Stimulated activated effector memory CD8-positive, alpha-beta T cell treated with anti-CD3 and anti-CD28 coated beads, Interleukin-12 subunit alpha, Interleukin-12 subunit beta, amount 100 ng/mL, for 72 hours (primary cell): ENCODE results near the gene IKZF3.
"Not testable (repeated sequence)": the region's sequence is repeated elsewhere in the genome, so short reads cannot be mapped to it uniquely, and the experiment has no call there.

Experiments
- ATAC-seq: fragments of 150-1000 bp; cut with Tn5 transposase; 2 replicates; pipeline ENCODE4 v1.10.0; 2021
- DNase-seq, 2 donors: peaks; one replicate each; pipeline ENCODE4 v3.0.0; 2021 to 2022; ENCODE audit warnings: low spot score in 2 of 2
- H3K27ac Mint-ChIP-seq: one replicate; pipeline ENCODE4 v1.8.0; 2022; ENCODE audit warnings: mild to moderate bottlenecking, mixed read lengths
- H3K36me3 Mint-ChIP-seq: one replicate; pipeline ENCODE4 v1.8.0; 2022; ENCODE audit warnings: mild to moderate bottlenecking, mixed read lengths
- H3K4me1 Mint-ChIP-seq: one replicate; pipeline ENCODE4 v1.8.0; 2022; ENCODE audit warnings: mixed read lengths
- H3K4me3 Mint-ChIP-seq: one replicate; pipeline ENCODE4 v1.8.0; 2022; ENCODE audit warnings: mild to moderate bottlenecking, mixed read lengths
- H3K9me3 Mint-ChIP-seq: one replicate; pipeline ENCODE4 v1.8.0; 2022; ENCODE audit warnings: mixed read lengths

Gene IKZF3

DNA sequence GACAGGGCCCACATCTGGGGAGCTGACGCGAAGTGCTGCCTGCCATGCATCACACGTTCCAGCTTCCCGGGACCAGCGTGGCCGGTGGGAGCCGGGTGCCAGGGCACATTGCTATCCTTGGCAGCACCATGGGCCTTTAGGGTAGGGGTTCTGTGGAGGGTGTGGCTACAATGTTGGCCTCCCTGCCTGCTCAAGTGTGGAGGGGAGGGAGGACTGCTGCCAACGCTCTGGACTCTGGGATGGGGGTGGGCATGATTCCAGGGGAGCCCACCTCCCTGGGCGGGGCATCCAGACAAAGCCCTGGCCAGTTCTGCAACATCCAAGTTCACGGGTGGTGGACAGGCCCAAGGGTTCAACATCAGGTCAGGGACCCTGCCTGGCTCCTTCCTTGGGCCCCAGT, 112.5 kb downstream of the IKZF3 start:
- H3K4me3 Mint-ChIP-seq, result no peak overlapping the region
- ATAC-seq, result no peak

DNA sequence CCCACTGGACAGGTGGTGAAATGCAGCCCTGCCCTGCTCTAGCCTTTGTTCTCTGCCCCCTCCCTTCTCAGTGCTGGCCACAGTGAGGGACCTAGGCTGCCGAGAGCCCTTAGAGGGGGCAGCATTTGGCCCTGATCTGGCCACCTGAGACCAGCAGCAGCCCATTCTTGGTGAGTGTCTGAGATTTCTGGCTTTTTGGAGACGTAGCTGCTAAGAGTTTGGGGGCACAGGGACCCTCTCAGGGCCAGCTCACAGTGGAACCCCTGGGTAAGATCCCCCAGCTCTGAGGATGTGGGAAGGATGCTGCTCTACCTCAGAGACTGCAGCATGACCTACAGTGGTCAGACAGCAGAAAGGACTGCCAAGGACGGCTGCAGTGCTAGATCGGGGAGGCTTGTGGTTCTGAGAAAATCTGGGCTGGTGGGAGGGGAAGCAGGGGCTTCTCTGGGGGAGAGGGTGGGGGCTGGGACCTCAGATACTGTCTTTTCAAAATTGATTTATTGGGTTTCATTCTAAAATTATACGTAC, 113.0 kb downstream of the IKZF3 start:
- Mint-ChIP-seq H3K4me3 (no peak overlapping the region), H3K27ac (peak overlapping the region; percentile 90), H3K36me3 (peaks cover 21% of the 10 kb centered on the region), H3K4me1 (peaks cover 40% of the 10 kb centered on the region), H3K9me3 (no peaks in the 10 kb centered on the region)
- DNase-seq (no peak), ATAC-seq (no peak)

More for the DNA sequence above, 112.5 kb downstream of the IKZF3 start:
- H3K4me1 Mint-ChIP-seq, result peaks cover 45% of the 10 kb centered on the region
- DNase-seq, result no peak
- H3K27ac Mint-ChIP-seq, result peak overlapping the region; percentile 90
- peaks cover 27% of the 10 kb centered on the region for H3K36me3 Mint-ChIP-seq
- no peaks in the 10 kb centered on the region for H3K9me3 Mint-ChIP-seq

DNA sequence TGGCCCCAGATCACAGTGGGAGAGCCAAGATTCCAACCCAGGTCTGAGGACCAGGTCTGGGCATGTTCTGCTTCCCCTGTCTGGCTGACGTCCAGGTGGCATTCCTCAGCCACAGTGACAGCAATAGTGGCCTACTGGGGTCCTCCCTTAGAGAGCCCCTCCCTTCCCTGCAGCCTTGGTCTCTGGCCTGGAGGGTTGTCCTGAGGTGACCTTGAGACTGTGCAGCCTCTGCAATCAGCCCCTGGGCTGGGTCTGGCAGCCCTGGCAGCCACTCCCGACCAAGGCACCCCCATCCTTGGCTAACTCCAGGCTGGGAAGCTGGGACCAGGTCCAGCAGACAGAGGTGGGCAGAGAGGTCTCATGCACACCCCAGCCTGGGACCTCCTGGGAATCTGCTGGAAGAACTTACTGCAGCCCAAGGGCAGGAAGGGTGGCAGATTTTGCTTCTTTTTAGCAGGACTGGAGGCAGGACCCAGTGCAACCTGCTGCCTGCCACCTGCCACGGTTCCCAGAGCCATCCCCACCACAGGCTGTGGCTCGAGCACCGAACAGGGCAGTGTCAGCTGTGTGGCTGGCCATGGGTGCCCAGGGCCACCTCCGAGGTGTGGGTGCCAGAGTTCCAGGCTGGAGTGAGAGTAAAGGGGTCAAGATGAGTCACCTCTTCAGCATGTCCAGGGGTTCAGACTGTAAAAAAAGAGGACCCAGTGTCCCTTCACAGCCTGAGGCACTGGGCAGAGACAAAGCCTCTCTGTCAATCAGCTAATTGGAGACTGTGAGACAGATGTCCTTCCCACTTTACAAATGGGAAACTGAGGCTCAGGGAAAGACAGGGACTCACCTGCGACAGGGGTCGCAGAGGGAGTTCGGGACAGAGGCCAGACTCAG, 113.7 kb downstream of the IKZF3 start:
- Mint-ChIP-seq H3K27ac (peak overlapping the region; percentile 90), H3K36me3 (peaks cover 14% of the 10 kb centered on the region), H3K9me3 (no peaks in the 10 kb centered on the region), H3K4me3 (no peak overlapping the region), H3K4me1 (peaks cover 33% of the 10 kb centered on the region)
- no peak for DNase-seq
- ATAC-seq, result no peak

DNA sequence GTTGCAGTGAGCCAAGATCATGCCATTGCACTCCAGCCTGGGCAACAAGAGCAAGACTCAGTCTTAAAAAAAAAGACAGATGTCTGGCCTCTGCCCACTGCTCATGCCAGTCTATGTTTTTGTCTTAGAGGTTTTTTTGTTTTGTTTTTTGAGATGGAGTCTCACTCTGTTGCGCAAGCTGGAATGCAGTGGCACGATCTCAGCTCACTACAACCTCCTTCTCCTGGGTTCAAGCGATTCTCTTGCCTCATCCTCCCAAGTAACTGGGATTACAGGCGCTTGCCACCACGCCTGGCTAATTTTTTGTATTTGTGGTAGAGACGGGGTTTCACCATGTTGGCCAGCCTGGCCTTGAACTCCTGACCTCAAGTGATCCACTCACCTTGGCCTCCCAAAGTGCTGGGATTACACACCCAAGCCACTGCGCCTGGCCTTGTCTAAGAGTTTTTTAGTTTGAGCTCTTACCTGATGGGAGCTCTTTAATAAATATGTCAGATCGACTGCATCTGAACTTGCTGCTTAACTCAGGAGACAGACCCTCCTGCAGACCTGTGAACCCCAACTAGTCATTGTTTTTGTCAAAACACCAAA, 115.6 kb downstream of the IKZF3 start:
- not testable (repeated sequence) for H3K4me3 Mint-ChIP-seq, H3K9me3 Mint-ChIP-seq, H3K27ac Mint-ChIP-seq, H3K36me3 Mint-ChIP-seq, ATAC-seq, DNase-seq
- peaks cover 25% of the 10 kb centered on the region for H3K4me1 Mint-ChIP-seq

DNA sequence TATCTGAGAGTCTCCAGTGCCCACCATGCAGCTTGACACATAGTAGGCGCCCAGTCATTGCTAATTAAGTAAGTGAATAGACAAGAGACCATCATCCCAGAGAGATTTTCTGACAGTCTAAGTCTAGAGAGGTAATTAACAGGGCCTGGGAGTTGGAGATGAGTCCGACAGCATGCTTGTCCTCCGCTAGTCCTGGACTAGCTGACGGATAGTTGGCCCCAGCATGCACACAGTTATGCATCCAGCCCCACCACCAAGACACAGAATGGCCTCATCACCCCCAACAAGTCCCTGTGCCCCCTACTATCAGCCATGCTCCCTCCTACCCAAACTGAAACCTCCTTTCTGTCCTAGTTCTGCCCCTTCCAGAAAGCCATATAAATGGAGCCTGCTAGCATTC, 116.4 kb downstream of the IKZF3 start:
- Mint-ChIP-seq H3K27ac (no peak overlapping the region), H3K9me3 (no peaks in the 10 kb centered on the region), H3K4me1 (peaks cover 17% of the 10 kb centered on the region), H3K36me3 (no peaks in the 10 kb centered on the region), H3K4me3 (no peak overlapping the region)
- no peak for ATAC-seq
- no peak for DNase-seq

DNA sequence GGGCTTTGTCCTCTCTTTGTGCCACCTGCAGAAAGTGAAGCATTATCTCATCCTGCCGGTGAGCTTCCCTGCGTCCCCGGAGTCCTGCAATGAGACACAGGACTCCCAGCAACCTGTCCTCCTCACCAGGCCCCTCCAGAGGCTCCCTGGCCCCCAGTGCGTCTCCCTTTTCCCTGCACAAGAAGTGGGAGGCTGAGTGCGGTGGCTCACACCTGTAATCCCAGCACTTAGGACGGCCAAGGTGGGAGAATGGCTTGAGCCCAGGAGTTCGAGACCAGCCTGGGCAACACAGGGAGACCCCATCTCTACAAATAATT, 118.0 kb downstream of the IKZF3 start:
- H3K4me3 Mint-ChIP-seq, result no peak overlapping the region
- H3K27ac Mint-ChIP-seq, result no peak overlapping the region
- no peak for ATAC-seq

DNA sequence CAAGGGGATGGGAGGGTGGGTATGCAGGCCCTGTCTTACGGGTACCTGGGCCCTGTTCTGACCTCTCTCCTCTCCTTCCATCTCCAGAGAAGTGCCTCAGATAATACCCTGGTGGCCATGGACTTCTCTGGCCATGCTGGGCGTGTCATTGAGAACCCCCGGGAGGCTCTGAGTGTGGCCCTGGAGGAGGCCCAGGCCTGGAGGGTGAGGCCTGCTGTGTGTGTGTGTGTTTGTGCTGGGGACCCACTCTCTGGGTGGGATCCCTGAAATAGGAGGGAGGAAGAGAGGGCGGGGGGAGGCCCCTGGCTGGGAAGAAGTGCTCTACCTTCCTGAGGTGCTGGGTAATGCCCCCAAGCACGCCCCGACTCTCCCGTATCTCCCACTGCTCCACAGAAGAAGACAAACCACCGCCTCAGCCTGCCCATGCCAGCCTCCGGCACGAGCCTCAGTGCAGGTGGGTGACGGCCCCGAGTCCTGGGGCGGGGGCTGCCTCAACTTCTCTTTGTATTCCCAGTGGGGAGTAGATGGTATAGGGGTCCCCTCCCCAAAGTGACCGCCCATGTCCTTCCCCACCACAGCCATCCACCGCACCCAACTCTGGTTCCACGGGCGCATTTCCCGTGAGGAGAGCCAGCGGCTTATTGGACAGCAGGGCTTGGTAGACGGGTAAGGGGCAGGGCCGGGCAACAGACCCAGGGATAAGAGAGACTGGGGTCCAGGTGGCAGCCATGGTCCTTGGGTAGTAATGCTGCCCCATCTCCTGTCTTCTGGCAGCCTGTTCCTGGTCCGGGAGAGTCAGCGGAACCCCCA, 118.6 kb downstream of the IKZF3 start:
- DNase-seq (no peak), ATAC-seq (no peak)
- Mint-ChIP-seq H3K4me3 (no peak overlapping the region), H3K4me1 (peaks cover 10% of the 10 kb centered on the region), H3K36me3 (no peaks in the 10 kb centered on the region), H3K9me3 (no peaks in the 10 kb centered on the region), H3K27ac (no peak overlapping the region)

More for the DNA sequence above, 118.0 kb downstream of the IKZF3 start:
- no peak for DNase-seq
- Mint-ChIP-seq H3K36me3 (no peaks in the 10 kb centered on the region), H3K9me3 (no peaks in the 10 kb centered on the region), H3K4me1 (peaks cover 5% of the 10 kb centered on the region)

DNA sequence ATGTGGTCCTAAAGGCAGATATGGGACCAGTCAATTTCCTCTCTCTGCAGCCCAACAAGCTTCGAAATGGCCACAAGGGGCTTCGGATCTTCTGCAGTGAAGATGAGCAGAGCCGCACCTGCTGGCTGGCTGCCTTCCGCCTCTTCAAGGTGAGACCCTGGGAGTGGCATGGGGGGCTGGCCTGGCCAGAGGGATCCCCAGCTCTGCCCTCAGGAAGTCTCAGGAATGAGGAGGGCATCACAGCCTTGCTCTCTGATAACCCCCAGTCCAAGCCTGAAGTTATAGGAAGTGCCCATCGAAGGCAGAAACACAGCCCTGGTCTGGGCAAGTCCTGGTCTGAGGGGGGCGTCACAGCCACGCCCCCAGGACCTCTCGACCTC, 119.3 kb downstream of the IKZF3 start:
- no peaks in the 10 kb centered on the region for H3K9me3 Mint-ChIP-seq
- peaks cover 17% of the 10 kb centered on the region for H3K4me1 Mint-ChIP-seq
- ATAC-seq, result no peak
- no peak for DNase-seq
- no peak overlapping the region for H3K4me3 Mint-ChIP-seq
- no peaks in the 10 kb centered on the region for H3K36me3 Mint-ChIP-seq
- no peak overlapping the region for H3K27ac Mint-ChIP-seq

DNA sequence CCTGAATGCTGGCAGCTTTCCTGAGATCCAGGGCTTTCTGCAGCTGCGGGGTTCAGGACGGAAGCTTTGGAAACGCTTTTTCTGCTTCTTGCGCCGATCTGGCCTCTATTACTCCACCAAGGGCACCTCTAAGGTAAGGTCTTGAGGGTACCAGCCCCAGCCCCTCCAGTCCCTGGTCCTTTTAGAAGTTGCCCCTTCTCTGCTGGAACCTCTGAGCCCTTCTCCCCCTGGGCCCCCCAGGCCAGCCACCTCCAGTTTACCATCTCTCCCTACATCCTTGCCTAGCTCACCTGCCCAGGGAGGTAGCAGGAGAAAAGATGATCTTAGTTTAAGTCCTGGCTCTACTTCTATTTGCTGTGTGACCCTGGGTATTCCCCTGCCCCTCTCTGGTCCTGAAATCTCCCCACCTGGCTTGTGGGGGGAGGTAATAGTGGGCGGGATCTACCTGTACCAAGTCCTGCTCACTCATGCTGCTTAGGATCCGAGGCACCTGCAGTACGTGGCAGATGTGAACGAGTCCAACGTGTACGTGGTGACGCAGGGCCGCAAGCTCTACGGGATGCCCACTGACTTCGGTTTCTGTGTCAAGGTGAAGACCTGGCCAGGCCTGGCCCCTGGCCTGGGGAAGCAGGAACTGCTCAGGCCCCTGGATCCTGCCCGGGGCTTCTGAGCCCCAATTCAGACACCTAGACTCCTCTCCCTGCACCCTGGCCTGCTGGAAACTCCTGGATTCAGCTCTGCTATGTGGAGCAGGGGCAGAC, 119.9 kb downstream of the IKZF3 start:
- Mint-ChIP-seq H3K4me3 (no peak overlapping the region), H3K9me3 (no peaks in the 10 kb centered on the region), H3K27ac (no peak overlapping the region), H3K36me3 (no peaks in the 10 kb centered on the region), H3K4me1 (peaks cover 23% of the 10 kb centered on the region)
- DNase-seq, result no peak
- no peak for ATAC-seq

DNA sequence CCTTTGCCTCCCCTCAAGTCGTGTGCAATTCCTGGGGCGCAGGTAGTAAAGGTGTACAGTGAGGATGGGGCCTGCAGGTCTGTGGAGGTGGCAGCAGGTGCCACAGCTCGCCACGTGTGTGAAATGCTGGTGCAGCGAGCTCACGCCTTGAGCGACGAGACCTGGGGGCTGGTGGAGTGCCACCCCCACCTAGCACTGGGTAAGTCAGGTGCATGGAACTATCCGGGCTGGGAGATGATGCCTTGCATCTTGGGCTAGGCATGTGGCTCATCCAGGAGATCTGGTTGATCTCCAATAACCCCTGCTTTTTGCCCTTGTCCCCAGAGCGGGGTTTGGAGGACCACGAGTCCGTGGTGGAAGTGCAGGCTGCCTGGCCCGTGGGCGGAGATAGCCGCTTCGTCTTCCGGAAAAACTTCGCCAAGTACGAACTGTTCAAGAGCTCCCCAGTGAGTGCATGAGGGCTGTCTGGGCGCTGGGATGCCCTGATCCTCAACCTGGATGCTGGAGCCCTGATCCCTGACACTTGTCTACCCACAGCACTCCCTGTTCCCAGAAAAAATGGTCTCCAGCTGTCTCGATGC, 121.2 kb downstream of the IKZF3 start:
- Mint-ChIP-seq H3K4me1 (peaks cover 34% of the 10 kb centered on the region), H3K9me3 (no peaks in the 10 kb centered on the region), H3K4me3 (no peak overlapping the region), H3K36me3 (no peaks in the 10 kb centered on the region), H3K27ac (no peak overlapping the region)
- no peak for ATAC-seq
- no peak for DNase-seq

DNA sequence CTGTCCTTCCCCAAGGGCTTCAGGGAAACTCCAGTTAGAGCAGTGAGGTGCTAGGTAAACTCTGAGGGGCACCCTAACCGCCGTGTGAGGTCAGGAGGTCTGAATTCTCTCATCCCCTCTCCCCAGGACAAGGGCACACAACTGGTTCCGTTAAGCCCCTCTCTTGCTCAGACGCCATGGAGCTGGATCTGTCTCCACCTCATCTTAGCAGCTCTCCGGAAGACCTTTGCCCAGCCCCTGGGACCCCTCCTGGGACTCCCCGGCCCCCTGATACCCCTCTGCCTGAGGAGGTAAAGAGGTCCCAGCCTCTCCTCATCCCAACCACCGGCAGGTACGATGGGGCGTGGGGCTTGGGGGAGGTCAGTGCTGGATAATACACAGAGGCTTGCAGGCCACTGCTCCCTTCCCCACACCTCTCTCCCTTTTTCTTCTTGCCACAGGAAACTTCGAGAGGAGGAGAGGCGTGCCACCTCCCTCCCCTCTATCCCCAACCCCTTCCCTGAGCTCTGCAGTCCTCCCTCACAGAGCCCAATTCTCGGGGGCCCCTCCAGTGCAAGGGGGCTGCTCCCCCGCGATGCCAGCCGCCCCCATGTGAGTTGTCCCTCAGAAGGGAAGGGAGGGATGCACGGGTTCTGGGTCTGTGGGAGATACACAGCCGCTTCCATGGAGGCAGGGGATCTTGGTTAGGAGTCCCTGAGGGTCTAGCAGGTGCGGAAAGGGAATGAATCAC, 121.8 kb downstream of the IKZF3 start:
- Mint-ChIP-seq H3K27ac (no peak overlapping the region), H3K9me3 (no peaks in the 10 kb centered on the region), H3K36me3 (no peaks in the 10 kb centered on the region), H3K4me1 (peaks cover 34% of the 10 kb centered on the region), H3K4me3 (no peak overlapping the region)
- ATAC-seq (no peak), DNase-seq (no peak)

DNA sequence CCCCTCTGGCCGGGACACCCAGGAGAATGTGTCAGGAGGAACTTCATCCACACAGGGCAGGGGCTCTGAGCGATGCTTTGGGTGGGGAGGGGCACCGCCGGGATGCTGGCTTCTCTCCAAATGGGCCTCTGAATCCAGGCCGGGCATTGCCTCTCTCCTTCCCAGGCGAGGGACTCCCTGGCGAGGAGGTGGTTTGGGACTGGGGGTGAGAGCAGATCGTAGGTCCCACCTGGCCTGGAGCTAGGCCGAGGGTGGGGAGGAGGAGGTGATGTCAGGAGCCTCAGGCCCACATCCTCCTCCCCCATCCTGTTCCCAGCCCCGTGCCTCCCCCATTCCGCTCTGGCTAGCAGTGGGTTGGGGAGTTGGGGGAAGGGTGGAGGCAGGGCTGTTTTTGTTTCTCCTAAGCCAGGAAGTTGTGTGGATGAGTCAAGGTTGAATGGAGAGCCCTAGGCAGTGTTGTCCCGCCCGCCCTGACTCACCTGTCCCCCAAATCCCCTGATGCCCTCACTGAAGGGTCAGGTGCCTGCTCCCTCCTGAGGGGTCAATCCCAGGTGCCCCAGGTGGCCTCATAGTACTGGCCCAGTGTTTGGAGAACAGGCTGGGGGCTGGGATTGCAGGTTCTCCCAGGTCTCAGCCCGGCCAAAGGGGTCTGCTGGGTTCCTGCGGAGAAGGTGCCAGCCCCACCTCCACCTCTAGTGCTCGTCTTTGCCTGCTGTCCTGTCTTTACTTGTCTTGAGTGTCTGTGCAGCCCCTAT, 123.6 kb downstream of the IKZF3 start:
- H3K9me3 Mint-ChIP-seq, result no peaks in the 10 kb centered on the region
- H3K27ac Mint-ChIP-seq, result peak overlapping the region; percentile 52
- no peak overlapping the region for H3K4me3 Mint-ChIP-seq
- H3K4me1 Mint-ChIP-seq, result peaks cover 39% of the 10 kb centered on the region
- H3K36me3 Mint-ChIP-seq, result no peaks in the 10 kb centered on the region
- DNase-seq (no peak), ATAC-seq (no peak)

DNA sequence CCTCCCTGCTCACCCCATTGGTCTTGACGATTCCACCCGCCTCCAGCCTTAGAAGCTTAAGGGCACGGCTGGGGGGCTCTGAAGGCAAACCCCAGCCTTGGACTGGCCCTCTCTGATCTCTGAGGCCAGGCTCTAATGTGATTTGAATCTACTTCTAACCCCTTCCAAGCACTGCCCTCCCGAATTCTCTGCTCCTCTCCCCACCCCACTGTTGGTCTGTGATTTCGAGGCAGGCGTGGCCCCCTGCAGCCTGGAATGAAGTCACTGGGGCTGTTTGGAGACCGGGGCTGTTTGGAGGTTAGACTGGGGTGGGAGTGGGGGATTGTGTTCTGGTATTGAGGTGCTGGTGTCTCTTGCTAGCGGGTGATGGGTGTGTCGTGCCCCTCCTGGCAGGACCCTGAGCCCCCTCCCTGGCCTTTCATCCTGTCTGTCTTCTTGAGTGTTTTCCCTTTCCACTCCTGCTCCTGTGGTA, 124.2 kb downstream of the IKZF3 start:
- no peak for DNase-seq
- Mint-ChIP-seq H3K36me3 (no peaks in the 10 kb centered on the region), H3K27ac (peak overlapping the region; percentile 52), H3K4me3 (no peak overlapping the region), H3K4me1 (peaks cover 39% of the 10 kb centered on the region), H3K9me3 (no peaks in the 10 kb centered on the region)
- no peak for ATAC-seq
